Measurements from ENCODE around the gene NR2C2. TPM values are rescaled to one million over a fixed set of nuclear protein-coding genes. Genes with fewer than 3 reads are reported as not detected.
"Not testable (repeated sequence)": the region's sequence is repeated elsewhere in the genome, so short reads cannot be mapped to it uniquely, and the experiment has no call there.

Gene NR2C2
- total RNA-seq, 1 experiment from 2014 or later, result 30.2 TPM

GRCh38 chr3:14991818-14992612 is 44.6 kb downstream of the NR2C2 start:
- H3K36me3 ChIP-seq, result no peaks in the 10 kb centered on the region
- H3K27me3 ChIP-seq (replicated peaks), result no peaks in the 10 kb centered on the region
- DNase-seq (ENCODE audit: low read depth in 1 of 2, low spot score in 2 of 2), result no peak
- no peak overlapping the region for H3K27ac ChIP-seq
- no peaks in the 10 kb centered on the region for H3K4me1 ChIP-seq (replicated peaks)
- no peak overlapping the region for H3K4me3 ChIP-seq
- H3K9me3 ChIP-seq (replicated peaks), result no peaks in the 10 kb centered on the region

- Histone ChIP-seq H3K36me3 (peaks cover 8% of the 10 kb centered on the region), H3K4me3 (no peak overlapping the region), H3K27me3 (replicated peaks) (no peaks in the 10 kb centered on the region), H3K4me1 (replicated peaks) (no peaks in the 10 kb centered on the region), H3K27ac (no peak overlapping the region), H3K9me3 (replicated peaks) (no peaks in the 10 kb centered on the region)
- DNase-seq (ENCODE audit: low read depth in 1 of 2, low spot score in 2 of 2), result no peak
Observed at GRCh38 chr3:14997941-14998340, 50.6 kb downstream of the NR2C2 start.

DNA sequence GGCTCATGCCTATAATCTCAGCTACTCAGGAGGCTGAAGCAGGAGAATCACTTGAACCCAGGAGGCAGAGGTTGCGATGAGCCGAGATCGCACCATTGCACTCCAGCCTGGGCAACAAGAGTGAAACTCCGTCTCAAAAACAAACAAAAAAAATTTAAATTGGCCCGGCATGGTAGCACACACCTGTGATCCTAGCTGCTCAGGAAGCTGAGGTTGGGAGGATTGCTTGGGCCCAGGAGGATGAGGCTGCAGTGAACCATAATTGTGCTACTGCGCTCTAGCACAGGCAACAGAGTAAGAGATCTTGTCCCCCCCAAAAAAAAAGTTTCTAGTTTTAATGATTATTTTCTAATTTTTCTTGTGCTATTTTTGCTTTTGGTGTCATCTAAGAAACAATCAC is 51.8 kb downstream of the NR2C2 start:
- H3K9me3 ChIP-seq (replicated peaks); H3K27me3 ChIP-seq (replicated peaks); H3K27ac ChIP-seq; H3K4me3 ChIP-seq; DNase-seq (ENCODE audit: low read depth in 1 of 2, low spot score in 2 of 2); H3K4me1 ChIP-seq (replicated peaks): not testable (repeated sequence)
- H3K36me3 ChIP-seq, result peaks cover 14% of the 10 kb centered on the region

GRCh38 chr3:15007681-15008141 is 60.3 kb downstream of the NR2C2 start:
- DNase-seq (ENCODE audit: low read depth in 1 of 2, low spot score in 2 of 2), result no peak
- Histone ChIP-seq H3K4me1 (replicated peaks) (no peaks in the 10 kb centered on the region), H3K36me3 (peaks cover 42% of the 10 kb centered on the region), H3K27me3 (replicated peaks) (no peaks in the 10 kb centered on the region), H3K9me3 (replicated peaks) (no peaks in the 10 kb centered on the region), H3K4me3 (no peak overlapping the region), H3K27ac (no peak overlapping the region)

GRCh38 chr3:15009167-15009566 is 61.8 kb downstream of the NR2C2 start:
- Histone ChIP-seq H3K4me1 (replicated peaks) (no peaks in the 10 kb centered on the region), H3K4me3 (no peak overlapping the region), H3K27ac (no peak overlapping the region), H3K27me3 (replicated peaks) (no peaks in the 10 kb centered on the region), H3K9me3 (replicated peaks) (no peaks in the 10 kb centered on the region), H3K36me3 (peaks cover 51% of the 10 kb centered on the region)
- DNase-seq (ENCODE audit: low read depth in 1 of 2, low spot score in 2 of 2), result no peak

- H3K9me3 ChIP-seq (replicated peaks), result no peaks in the 10 kb centered on the region
- no peak overlapping the region for H3K27ac ChIP-seq
- no peaks in the 10 kb centered on the region for H3K4me1 ChIP-seq (replicated peaks)
- peaks cover 59% of the 10 kb centered on the region for H3K36me3 ChIP-seq
- DNase-seq (ENCODE audit: low read depth in 1 of 2, low spot score in 2 of 2), result no peak
- no peak overlapping the region for H3K4me3 ChIP-seq
- H3K27me3 ChIP-seq (replicated peaks), result no peaks in the 10 kb centered on the region
Observed at GRCh38 chr3:15010664-15011063, 63.3 kb downstream of the NR2C2 start.

GRCh38 chr3:15011174-15011573 is 63.8 kb downstream of the NR2C2 start:
- no peak overlapping the region for H3K27ac ChIP-seq
- peaks cover 58% of the 10 kb centered on the region for H3K36me3 ChIP-seq
- H3K9me3 ChIP-seq (replicated peaks), result no peaks in the 10 kb centered on the region
- H3K4me1 ChIP-seq (replicated peaks), result no peaks in the 10 kb centered on the region
- no peak overlapping the region for H3K4me3 ChIP-seq
- no peak for DNase-seq (ENCODE audit: low read depth in 1 of 2, low spot score in 2 of 2)
- H3K27me3 ChIP-seq (replicated peaks), result no peaks in the 10 kb centered on the region

- Histone ChIP-seq H3K36me3 (peaks cover 78% of the 10 kb centered on the region), H3K27ac (no peak overlapping the region), H3K4me3 (no peak overlapping the region), H3K9me3 (replicated peaks) (no peaks in the 10 kb centered on the region), H3K27me3 (replicated peaks) (no peaks in the 10 kb centered on the region), H3K4me1 (replicated peaks) (no peaks in the 10 kb centered on the region)
- DNase-seq (ENCODE audit: low read depth in 1 of 2, low spot score in 2 of 2), result no peak
Observed at GRCh38 chr3:15014606-15015328, 67.4 kb downstream of the NR2C2 start.

DNA sequence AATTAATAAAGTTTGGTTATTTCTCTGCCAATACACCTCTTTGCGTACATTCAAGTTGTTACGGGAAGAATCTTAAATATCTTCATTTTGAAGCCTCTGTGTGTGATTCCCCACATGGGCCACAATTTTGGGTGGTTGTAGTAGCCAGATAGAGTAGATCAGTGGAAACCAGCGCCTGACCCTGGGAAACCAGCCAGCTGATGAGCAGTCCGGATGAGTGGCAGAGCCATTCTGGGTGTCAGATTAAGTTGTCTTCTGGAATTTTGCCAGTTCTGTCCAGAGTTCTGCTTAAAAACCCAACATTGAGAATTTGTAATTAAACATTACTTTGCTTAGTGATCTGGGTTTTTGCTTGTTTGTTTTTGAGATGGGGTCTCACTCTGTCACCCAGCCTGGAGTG is 68.1 kb downstream of the NR2C2 start:
- Histone ChIP-seq H3K4me3 (no peak overlapping the region), H3K36me3 (peaks cover 83% of the 10 kb centered on the region), H3K9me3 (replicated peaks) (no peaks in the 10 kb centered on the region), H3K4me1 (replicated peaks) (no peaks in the 10 kb centered on the region), H3K27ac (no peak overlapping the region), H3K27me3 (replicated peaks) (no peaks in the 10 kb centered on the region)
- DNase-seq (ENCODE audit: low read depth in 1 of 2, low spot score in 2 of 2), result no peak

DNA sequence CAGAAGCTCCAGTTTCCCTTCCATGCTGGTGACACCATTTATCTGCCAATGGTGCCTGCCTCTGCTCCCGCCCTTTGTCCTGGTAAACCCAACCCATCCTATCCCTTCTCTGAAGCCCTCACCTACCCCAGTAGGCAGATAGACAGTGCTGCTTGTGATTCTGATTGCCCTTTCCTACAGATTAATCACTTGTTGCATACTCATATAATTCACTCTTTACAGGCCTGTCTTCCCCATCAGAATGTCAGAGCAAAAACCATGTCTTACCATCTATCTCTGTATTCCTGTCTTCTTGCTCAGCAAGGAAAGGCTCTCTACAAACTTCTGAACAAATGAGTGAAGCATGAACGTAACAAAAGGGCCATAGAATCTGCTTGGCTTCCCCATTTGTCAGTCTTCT is 69.8 kb downstream of the NR2C2 start:
- Histone ChIP-seq H3K4me3 (no peak overlapping the region), H3K36me3 (peaks cover 90% of the 10 kb centered on the region), H3K9me3 (replicated peaks) (no peaks in the 10 kb centered on the region), H3K4me1 (replicated peaks) (no peaks in the 10 kb centered on the region), H3K27me3 (replicated peaks) (no peaks in the 10 kb centered on the region), H3K27ac (no peak overlapping the region)
- DNase-seq (ENCODE audit: low read depth in 1 of 2, low spot score in 2 of 2), result no peak

- H3K27ac ChIP-seq, result no peak overlapping the region
- no peaks in the 10 kb centered on the region for H3K9me3 ChIP-seq (replicated peaks)
- H3K36me3 ChIP-seq, result peaks cover 84% of the 10 kb centered on the region
- no peak for DNase-seq (ENCODE audit: low read depth in 1 of 2, low spot score in 2 of 2)
- H3K27me3 ChIP-seq (replicated peaks), result no peaks in the 10 kb centered on the region
- H3K4me3 ChIP-seq, result no peak overlapping the region
- peaks cover 3% of the 10 kb centered on the region; the same call in 1 of the 2 replicates for H3K4me1 ChIP-seq (replicated peaks)
Observed at GRCh38 chr3:15023249-15023648, 75.9 kb downstream of the NR2C2 start.

DNA sequence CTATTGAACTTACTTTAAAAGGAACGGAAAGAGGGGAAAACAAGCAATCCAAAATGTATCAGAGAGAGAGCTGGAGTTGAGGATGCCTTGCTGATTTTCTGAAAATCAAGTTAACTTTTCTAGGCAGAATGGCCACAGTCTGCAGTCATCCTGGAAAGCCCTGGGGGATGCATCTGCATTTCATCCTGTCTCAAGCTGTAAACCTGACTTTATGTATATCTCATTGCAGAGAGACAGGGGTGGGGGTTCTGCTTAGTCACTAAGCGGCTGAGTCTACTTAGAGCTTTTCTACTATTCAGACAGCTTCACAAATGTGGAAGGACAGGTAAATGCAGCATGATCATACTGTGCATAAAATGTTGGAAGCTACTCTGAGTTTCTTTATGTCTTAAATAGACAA is 76.3 kb downstream of the NR2C2 start:
- Histone ChIP-seq H3K4me1 (replicated peaks) (peaks cover 3% of the 10 kb centered on the region; the same call in 1 of the 2 replicates), H3K27me3 (replicated peaks) (no peaks in the 10 kb centered on the region), H3K4me3 (no peak overlapping the region), H3K27ac (no peak overlapping the region), H3K36me3 (peaks cover 85% of the 10 kb centered on the region), H3K9me3 (replicated peaks) (no peaks in the 10 kb centered on the region)
- no peak for DNase-seq (ENCODE audit: low read depth in 1 of 2, low spot score in 2 of 2)

- DNase-seq (ENCODE audit: low read depth in 1 of 2, low spot score in 2 of 2), result no peak
- no peak overlapping the region for H3K4me3 ChIP-seq
- H3K36me3 ChIP-seq, result peaks cover 84% of the 10 kb centered on the region
- H3K27ac ChIP-seq, result no peak overlapping the region
- H3K4me1 ChIP-seq (replicated peaks), result peaks cover 3% of the 10 kb centered on the region; the same call in 1 of the 2 replicates
- no peaks in the 10 kb centered on the region for H3K9me3 ChIP-seq (replicated peaks)
- no peaks in the 10 kb centered on the region for H3K27me3 ChIP-seq (replicated peaks)
Observed at GRCh38 chr3:15029625-15030024, 82.2 kb downstream of the NR2C2 start.

DNA sequence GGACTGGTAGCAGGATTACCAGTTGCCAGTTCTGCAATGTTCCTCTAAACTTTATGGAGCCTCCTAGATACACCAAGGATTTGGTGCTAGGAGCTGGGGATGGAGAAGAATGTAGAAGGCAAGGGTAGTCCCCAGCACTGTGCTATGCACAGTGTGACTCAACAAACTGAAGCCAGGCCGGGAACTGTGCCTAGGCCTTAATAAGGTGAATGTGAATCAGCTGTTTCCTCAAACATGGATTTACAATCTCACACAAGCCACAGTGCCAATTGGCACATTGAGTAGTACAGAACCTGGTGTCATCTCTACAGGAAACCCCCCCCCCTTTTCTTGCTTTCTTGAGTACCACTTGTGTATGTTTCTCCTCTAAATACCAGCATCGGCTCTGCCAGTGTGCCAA is 85.3 kb downstream of the NR2C2 start:
- no peaks in the 10 kb centered on the region for H3K4me1 ChIP-seq (replicated peaks)
- no peaks in the 10 kb centered on the region for H3K27me3 ChIP-seq (replicated peaks)
- H3K36me3 ChIP-seq, result peaks cover 81% of the 10 kb centered on the region
- DNase-seq (ENCODE audit: low read depth in 1 of 2, low spot score in 2 of 2), result no peak
- H3K9me3 ChIP-seq (replicated peaks), result no peaks in the 10 kb centered on the region
- no peak overlapping the region for H3K4me3 ChIP-seq
- no peak overlapping the region for H3K27ac ChIP-seq
